Measurements from ENCODE around the gene PIM3.

DNA sequence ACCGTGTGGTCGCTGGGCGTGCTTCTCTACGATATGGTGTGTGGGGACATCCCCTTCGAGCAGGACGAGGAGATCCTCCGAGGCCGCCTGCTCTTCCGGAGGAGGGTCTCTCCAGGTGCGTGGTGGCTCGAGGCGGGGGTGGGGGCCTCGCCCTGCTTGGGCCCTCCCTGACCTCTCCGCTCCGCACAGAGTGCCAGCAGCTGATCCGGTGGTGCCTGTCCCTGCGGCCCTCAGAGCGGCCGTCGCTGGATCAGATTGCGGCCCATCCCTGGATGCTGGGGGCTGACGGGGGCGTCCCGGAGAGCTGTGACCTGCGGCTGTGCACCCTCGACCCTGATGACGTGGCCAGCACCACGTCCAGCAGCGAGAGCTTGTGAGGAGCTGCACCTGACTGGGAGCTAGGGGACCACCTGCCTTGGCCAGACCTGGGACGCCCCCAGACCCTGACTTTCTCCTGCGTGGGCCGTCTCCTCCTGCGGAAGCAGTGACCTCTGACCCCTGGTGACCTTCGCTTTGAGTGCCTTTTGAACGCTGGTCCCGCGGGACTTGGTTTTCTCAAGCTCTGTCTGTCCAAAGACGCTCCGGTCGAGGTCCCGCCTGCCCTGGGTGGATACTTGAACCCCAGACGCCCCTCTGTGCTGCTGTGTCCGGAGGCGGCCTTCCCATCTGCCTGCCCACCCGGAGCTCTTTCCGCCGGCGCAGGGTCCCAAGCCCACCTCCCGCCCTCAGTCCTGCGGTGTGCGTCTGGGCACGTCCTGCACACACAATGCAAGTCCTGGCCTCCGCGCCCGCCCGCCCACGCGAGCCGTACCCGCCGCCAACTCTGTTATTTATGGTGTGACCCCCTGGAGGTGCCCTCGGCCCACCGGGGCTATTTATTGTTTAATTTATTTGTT is 2.4 kb downstream of the PIM3 start:
- no peak for TF ChIP-seq CTCF (IDR thresholded peaks at IDR 0.05)
- TF ChIP-seq POLR2A (IDR thresholded peaks at IDR 0.05), result no peak

Data from Peyer's patch (tissue), 4 donors.